NCI-H345 treated with DMSO at 0.1 percent for 48 hours (cell line): ENCODE results near the gene CCDC30.
"Not testable (repeated sequence)": the region's sequence is repeated elsewhere in the genome, so short reads cannot be mapped to it uniquely, and the experiment has no call there.

Experiments used
- DNase-seq: peaks from one replicate; lab custom pipeline; 2025; ENCODE audit not compliant: unreplicated experiment; lab: John Stamatoyannopoulos, UW

The CCDC30 gene

GRCh38 chr1:42450061-42450460 is 13.0 kb upstream of the CCDC30 start:
- no peak for DNase-seq

- no peak for DNase-seq
Observed at GRCh38 chr1:42453386-42453785, 9.7 kb upstream of the CCDC30 start.

- no peak for DNase-seq
Observed at GRCh38 chr1:42454403-42454802, 8.7 kb upstream of the CCDC30 start.

- peak; percentile 68 for DNase-seq
Observed at GRCh38 chr1:42456010-42456753, 6.9 kb upstream of the CCDC30 start, which contains the start of the genes PPCS and ZMYND12. TSS of gene PPCS (plus strand) at chr1:42456543. CDS start at chr1:42456566, 23 bp downstream. TSS of gene ZMYND12 (minus strand) at chr1:42456022. CDS start at chr1:42455997, 25 bp downstream.

- DNase-seq: peak; percentile 47
Observed at GRCh38 chr1:42456754-42457089, 6.4 kb upstream of the CCDC30 start.

GRCh38 chr1:42461196-42461595 is 1.9 kb upstream of the CCDC30 start:
- no peak for DNase-seq

- no peak for DNase-seq
Observed at GRCh38 chr1:42463921-42464320, 835 bp downstream of the CCDC30 start.

GRCh38 chr1:42466030-42466429 is 2.9 kb downstream of the CCDC30 start:
- DNase-seq: no peak

GRCh38 chr1:42469727-42470126 is 6.6 kb downstream of the CCDC30 start:
- no peak for DNase-seq

- DNase-seq: no peak
Observed at GRCh38 chr1:42476605-42477004, 13.5 kb downstream of the CCDC30 start.

GRCh38 chr1:42477354-42477753 is 14.3 kb downstream of the CCDC30 start:
- DNase-seq: not testable (repeated sequence)

- no peak for DNase-seq
Observed at GRCh38 chr1:42477775-42478174, 14.7 kb downstream of the CCDC30 start.

GRCh38 chr1:42479621-42480020 is 16.5 kb downstream of the CCDC30 start:
- DNase-seq: no peak

- no peak for DNase-seq
Observed at GRCh38 chr1:42480921-42481320, 17.8 kb downstream of the CCDC30 start.

GRCh38 chr1:42482635-42483153 is 19.6 kb downstream of the CCDC30 start:
- no peak for DNase-seq

- DNase-seq: no peak
Observed at GRCh38 chr1:42484382-42484781, 21.3 kb downstream of the CCDC30 start.

- no peak for DNase-seq
Observed at GRCh38 chr1:42490237-42490636, 27.2 kb downstream of the CCDC30 start.

GRCh38 chr1:42502031-42502430 is 38.9 kb downstream of the CCDC30 start:
- DNase-seq: not testable (repeated sequence)

- DNase-seq: no peak
Observed at GRCh38 chr1:42504535-42505128, 41.5 kb downstream of the CCDC30 start.

- DNase-seq: no peak
Observed at GRCh38 chr1:42506576-42506975, 43.5 kb downstream of the CCDC30 start.

- DNase-seq: not testable (repeated sequence)
Observed at GRCh38 chr1:42511581-42512155, 48.6 kb downstream of the CCDC30 start.

GRCh38 chr1:42518908-42519307 is 55.8 kb downstream of the CCDC30 start:
- no peak for DNase-seq
